ENCODE data around the gene L3HYPDH.

L3HYPDH gene

DNA sequence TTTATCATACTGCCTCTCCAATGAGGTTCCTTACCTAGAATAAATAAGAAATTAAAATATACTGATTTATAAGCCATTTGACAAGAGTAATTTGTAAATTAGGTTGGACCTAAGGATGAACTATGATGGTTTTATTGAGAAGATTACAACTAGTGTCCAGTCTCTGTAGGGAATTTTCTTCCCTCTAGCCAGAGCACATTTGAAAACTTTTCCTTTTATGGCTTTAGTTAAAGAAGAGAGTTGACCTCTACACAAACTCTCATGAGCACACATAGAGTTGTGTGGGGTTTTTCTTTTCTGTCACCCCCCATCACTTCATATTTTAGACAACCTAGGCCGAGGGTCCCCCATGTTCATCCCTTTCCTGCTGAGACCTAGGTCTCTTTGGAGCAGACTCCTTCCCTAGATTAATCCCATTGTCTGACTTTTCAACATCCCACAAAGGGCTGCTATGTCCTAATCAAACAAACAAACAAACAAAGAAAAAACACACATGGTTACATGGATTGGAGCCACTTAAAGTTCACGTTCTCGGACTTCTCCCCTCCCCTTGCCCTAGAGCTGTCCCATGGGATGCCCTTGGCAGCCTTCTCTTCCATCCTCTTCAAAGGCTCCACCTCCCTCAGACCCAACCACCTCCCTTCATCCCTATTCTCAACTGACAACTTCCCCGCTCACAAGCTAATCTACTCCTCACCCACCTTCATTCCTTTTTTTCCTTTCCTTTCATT lies 59.7 kb downstream of the L3HYPDH start:
- no peak for DNase-seq
